ENCODE data around the gene AUTS2.

AUTS2 gene

DNA sequence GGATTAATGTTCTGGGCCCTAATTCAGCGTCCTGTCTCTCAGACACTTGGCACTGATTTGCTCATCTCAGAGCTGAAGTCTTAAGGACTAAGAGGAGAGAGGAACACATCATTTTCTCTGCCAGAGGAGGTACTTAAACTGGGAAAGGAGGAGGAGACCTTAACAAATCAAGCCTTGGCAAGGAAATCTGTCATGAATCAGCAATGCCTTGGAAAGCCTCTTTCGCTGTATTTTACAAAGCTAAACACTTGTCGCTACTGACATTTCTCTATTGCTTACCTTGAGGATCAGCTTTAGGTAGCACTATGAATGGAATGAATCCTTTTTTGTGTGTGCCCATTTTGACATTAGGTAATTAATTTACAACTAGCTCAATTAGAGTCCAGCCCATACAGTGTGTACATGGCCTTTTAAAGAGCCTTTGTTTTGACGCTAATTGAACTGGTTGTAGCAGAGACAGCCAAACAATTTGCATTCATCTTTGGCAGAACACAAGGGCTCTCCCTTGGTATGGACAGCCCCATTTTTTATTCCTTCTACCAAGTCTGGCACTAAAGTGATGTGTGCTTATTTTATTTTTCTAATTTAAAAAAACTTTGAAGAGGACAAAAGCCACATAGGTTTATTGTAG, 37.4 kb downstream of the AUTS2 start:
- Histone ChIP-seq H2BK15ac (replicated peaks; ENCODE audit: low read depth) (no peak overlapping the region), H3K4ac (ENCODE audit: low read depth, low read length) (peak overlapping the region; percentile 59), H3K18ac (ENCODE audit: low read length) (no peak overlapping the region), H2BK120ac (ENCODE audit: low read depth, low read length) (no peak overlapping the region), H3K79me1 (ENCODE audit: low read length) (peaks cover 2% of the 10 kb centered on the region), H4K8ac (ENCODE audit: low read depth, low read length) (no peak overlapping the region), H3K23ac (ENCODE audit: low read length) (no peak overlapping the region), H3K27me3 (ENCODE audit: insufficient read depth, low read length, poor library complexity) (no peaks in the 10 kb centered on the region), H3K9ac (ENCODE audit: low read length) (no peak overlapping the region), H3K56ac (ENCODE audit: low read length) (no peak overlapping the region), H3K36me3 (ENCODE audit: control insufficient read depth, insufficient read depth, low read length) (no peaks in the 10 kb centered on the region), H3K79me2 (ENCODE audit: control insufficient read depth, insufficient read depth, low read length) (no peaks in the 10 kb centered on the region), H3K4me1 (ENCODE audit: control insufficient read depth, low read depth, low read length) (peaks cover 1% of the 10 kb centered on the region), H2AK5ac (ENCODE audit: low read length) (peak overlapping the region; percentile 29), H3K4me3 (ENCODE audit: low read length) (no peak overlapping the region), H3K27ac (ENCODE audit: low read depth, low read length) (no peak overlapping the region), H3K4me2 (ENCODE audit: low read length) (no peak overlapping the region), H2BK5ac (ENCODE audit: low read length) (no peak overlapping the region), H4K5ac (ENCODE audit: low read length) (no peak overlapping the region)
- WGBS (ENCODE audit: extremely low coverage, insufficient coverage, low lambda C conversion rate): no CpG with 5 or more reads among the region's 4 CpGs
- DNase-seq: no peak

DNA sequence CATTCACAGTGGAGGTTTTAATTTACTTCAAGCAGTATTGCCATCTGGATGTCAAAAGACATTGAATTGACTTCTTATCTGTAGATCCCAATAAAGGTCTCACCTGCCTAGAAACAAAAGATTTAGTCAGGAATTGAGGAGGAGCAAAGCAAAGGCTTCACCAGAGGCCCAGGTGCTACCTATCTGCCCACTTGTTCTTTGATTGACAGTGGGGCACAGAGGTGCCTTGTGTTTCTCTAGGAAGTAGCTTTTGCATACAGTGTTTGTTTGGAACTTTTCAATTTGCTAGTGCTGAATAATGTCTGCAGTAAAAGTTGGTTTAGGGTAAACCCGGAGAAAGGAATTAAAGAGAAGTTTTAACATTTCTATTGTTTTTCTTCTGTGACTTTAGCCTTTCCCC, 40.4 kb downstream of the AUTS2 start:
- H4K5ac ChIP-seq (ENCODE audit: low read length): no peak overlapping the region
- no peak overlapping the region for H3K9ac ChIP-seq (ENCODE audit: low read length)
- no peak overlapping the region for H2AK5ac ChIP-seq (ENCODE audit: low read length)
- H3K18ac ChIP-seq (ENCODE audit: low read length): no peak overlapping the region
- H4K8ac ChIP-seq (ENCODE audit: low read depth, low read length): no peak overlapping the region
- H3K4me3 ChIP-seq (ENCODE audit: low read length): no peak overlapping the region
- no peak overlapping the region for H2BK120ac ChIP-seq (ENCODE audit: low read depth, low read length)
- H3K4ac ChIP-seq (ENCODE audit: low read depth, low read length): no peak overlapping the region
- no peaks in the 10 kb centered on the region for H3K27me3 ChIP-seq (ENCODE audit: insufficient read depth, low read length, poor library complexity)
- H3K36me3 ChIP-seq (ENCODE audit: control insufficient read depth, insufficient read depth, low read length): no peaks in the 10 kb centered on the region
- H2BK5ac ChIP-seq (ENCODE audit: low read length): no peak overlapping the region
- no peak overlapping the region for H3K4me2 ChIP-seq (ENCODE audit: low read length)
- WGBS (ENCODE audit: extremely low coverage, insufficient coverage, low lambda C conversion rate): no CpG with 5 or more reads among the region's 1 CpG
- DNase-seq: no peak
- no peak overlapping the region for H3K23ac ChIP-seq (ENCODE audit: low read length)
- no peak overlapping the region for H3K27ac ChIP-seq (ENCODE audit: low read depth, low read length)
- no peaks in the 10 kb centered on the region for H3K79me2 ChIP-seq (ENCODE audit: control insufficient read depth, insufficient read depth, low read length)
- H3K4me1 ChIP-seq (ENCODE audit: control insufficient read depth, low read depth, low read length): peaks cover 3% of the 10 kb centered on the region
- H2BK15ac ChIP-seq (replicated peaks; ENCODE audit: low read depth): no peak overlapping the region
- H3K56ac ChIP-seq (ENCODE audit: low read length): no peak overlapping the region
- H3K79me1 ChIP-seq (ENCODE audit: low read length): peaks cover 2% of the 10 kb centered on the region

DNA sequence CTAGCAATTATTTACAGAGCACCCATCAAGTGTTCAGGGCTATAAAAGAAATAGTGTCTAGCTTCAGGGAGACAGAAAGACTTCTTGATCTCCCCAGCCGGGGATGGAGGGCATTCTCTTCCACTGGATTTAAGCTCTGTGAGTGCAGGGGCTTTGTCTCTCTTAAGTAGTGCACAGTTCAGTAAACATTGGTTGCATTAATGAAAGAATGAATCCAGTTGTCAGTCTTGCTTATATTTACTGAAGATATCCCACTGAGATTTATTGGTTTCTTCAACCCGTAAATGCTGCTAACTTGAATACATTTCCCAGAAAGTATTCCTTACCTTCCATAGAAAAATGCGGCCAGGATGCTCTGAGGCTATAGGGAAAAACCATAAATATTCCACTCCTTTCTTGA, 41.9 kb downstream of the AUTS2 start:
- Histone ChIP-seq H2AK5ac (ENCODE audit: low read length) (no peak overlapping the region), H3K79me1 (ENCODE audit: low read length) (peaks cover 2% of the 10 kb centered on the region), H3K36me3 (ENCODE audit: control insufficient read depth, insufficient read depth, low read length) (no peaks in the 10 kb centered on the region), H4K5ac (ENCODE audit: low read length) (no peak overlapping the region), H3K4me3 (ENCODE audit: low read length) (no peak overlapping the region), H3K27ac (ENCODE audit: low read depth, low read length) (no peak overlapping the region), H3K18ac (ENCODE audit: low read length) (no peak overlapping the region), H3K56ac (ENCODE audit: low read length) (no peak overlapping the region), H3K4me1 (ENCODE audit: control insufficient read depth, low read depth, low read length) (peaks cover 4% of the 10 kb centered on the region), H3K23ac (ENCODE audit: low read length) (no peak overlapping the region), H4K8ac (ENCODE audit: low read depth, low read length) (no peak overlapping the region), H3K4me2 (ENCODE audit: low read length) (no peak overlapping the region), H3K9ac (ENCODE audit: low read length) (no peak overlapping the region), H2BK5ac (ENCODE audit: low read length) (no peak overlapping the region), H2BK120ac (ENCODE audit: low read depth, low read length) (no peak overlapping the region), H3K4ac (ENCODE audit: low read depth, low read length) (no peak overlapping the region), H2BK15ac (replicated peaks; ENCODE audit: low read depth) (no peak overlapping the region), H3K27me3 (ENCODE audit: insufficient read depth, low read length, poor library complexity) (no peaks in the 10 kb centered on the region), H3K79me2 (ENCODE audit: control insufficient read depth, insufficient read depth, low read length) (no peaks in the 10 kb centered on the region)
- WGBS (ENCODE audit: extremely low coverage, insufficient coverage, low lambda C conversion rate): no CpG with 5 or more reads among the region's 3 CpGs
- DNase-seq: no peak

DNA sequence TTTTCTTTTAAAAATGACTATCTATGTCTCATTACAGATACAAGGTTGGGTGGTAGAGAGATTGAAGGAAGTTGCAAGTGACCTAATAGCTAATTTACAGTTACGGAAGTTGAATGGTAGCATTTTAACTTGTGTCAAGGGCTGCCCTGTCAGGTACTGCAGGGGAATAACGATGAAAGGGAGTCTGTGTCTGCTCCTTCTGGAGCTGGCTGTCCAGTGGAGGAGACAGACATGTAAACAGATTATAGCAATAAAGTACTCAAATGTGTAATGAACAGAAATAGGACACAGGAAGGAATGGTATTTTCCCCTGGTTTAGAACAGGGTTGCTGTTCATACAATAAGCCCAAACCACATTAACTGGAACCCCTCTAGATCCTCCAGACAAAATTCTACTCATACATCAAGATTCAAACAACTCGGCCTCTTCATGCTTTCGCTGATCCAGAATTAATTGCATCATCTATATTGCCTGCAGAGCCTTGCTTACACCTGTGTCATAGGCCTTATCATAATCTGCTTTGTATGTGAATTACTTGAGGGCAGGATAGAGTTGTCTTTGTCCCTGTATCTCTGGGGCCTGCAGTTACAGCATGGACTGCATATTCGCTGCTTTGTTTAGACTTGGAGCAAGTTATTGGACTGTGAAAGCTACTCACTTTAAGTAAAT, 42.8 kb downstream of the AUTS2 start:
- Histone ChIP-seq H2AK5ac (ENCODE audit: low read length) (no peak overlapping the region), H2BK5ac (ENCODE audit: low read length) (no peak overlapping the region), H3K23ac (ENCODE audit: low read length) (no peak overlapping the region), H3K27me3 (ENCODE audit: insufficient read depth, low read length, poor library complexity) (no peaks in the 10 kb centered on the region), H3K4me3 (ENCODE audit: low read length) (no peak overlapping the region), H3K79me2 (ENCODE audit: control insufficient read depth, insufficient read depth, low read length) (no peaks in the 10 kb centered on the region), H3K18ac (ENCODE audit: low read length) (no peak overlapping the region), H3K4me1 (ENCODE audit: control insufficient read depth, low read depth, low read length) (peaks cover 6% of the 10 kb centered on the region), H3K79me1 (ENCODE audit: low read length) (peaks cover 2% of the 10 kb centered on the region), H2BK15ac (replicated peaks; ENCODE audit: low read depth) (no peak overlapping the region), H2BK120ac (ENCODE audit: low read depth, low read length) (no peak overlapping the region), H3K27ac (ENCODE audit: low read depth, low read length) (no peak overlapping the region), H3K4me2 (ENCODE audit: low read length) (no peak overlapping the region), H3K9ac (ENCODE audit: low read length) (no peak overlapping the region), H3K56ac (ENCODE audit: low read length) (peak overlapping the region; percentile 8), H4K5ac (ENCODE audit: low read length) (no peak overlapping the region), H3K4ac (ENCODE audit: low read depth, low read length) (no peak overlapping the region), H3K36me3 (ENCODE audit: control insufficient read depth, insufficient read depth, low read length) (no peaks in the 10 kb centered on the region), H4K8ac (ENCODE audit: low read depth, low read length) (no peak overlapping the region)
- WGBS (ENCODE audit: extremely low coverage, insufficient coverage, low lambda C conversion rate): no CpG with 5 or more reads among the region's 5 CpGs
- DNase-seq: peak; percentile 50

DNA sequence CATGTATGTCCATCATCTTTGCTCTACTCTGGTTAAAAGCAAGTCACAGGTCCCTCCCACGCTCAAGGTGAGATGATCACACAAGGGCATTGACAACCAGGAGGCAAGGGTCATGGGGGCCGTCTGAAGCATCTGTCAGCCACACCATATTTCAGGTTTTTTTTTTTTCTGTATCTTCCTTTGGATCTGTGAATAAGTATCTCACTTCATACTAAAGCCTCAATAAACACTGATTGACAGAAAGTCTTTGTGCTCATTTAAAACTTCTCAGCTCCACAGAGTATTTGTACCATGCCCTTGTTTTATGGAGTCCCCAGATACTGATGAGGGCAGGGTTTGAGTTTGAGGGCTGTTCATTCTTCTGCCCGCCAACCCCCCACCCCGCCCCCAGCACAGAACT, 45.0 kb downstream of the AUTS2 start:
- Histone ChIP-seq H2BK5ac (ENCODE audit: low read length) (no peak overlapping the region), H3K27ac (ENCODE audit: low read depth, low read length) (no peak overlapping the region), H4K8ac (ENCODE audit: low read depth, low read length) (no peak overlapping the region), H3K4me1 (ENCODE audit: control insufficient read depth, low read depth, low read length) (peaks cover 9% of the 10 kb centered on the region), H3K23ac (ENCODE audit: low read length) (no peak overlapping the region), H3K4me2 (ENCODE audit: low read length) (no peak overlapping the region), H3K36me3 (ENCODE audit: control insufficient read depth, insufficient read depth, low read length) (no peaks in the 10 kb centered on the region), H3K4me3 (ENCODE audit: low read length) (no peak overlapping the region), H3K18ac (ENCODE audit: low read length) (peak overlapping the region; percentile 76), H3K9ac (ENCODE audit: low read length) (no peak overlapping the region), H2AK5ac (ENCODE audit: low read length) (no peak overlapping the region), H3K56ac (ENCODE audit: low read length) (peak overlapping the region; percentile 12), H2BK15ac (replicated peaks; ENCODE audit: low read depth) (no peak overlapping the region), H2BK120ac (ENCODE audit: low read depth, low read length) (no peak overlapping the region), H3K27me3 (ENCODE audit: insufficient read depth, low read length, poor library complexity) (no peaks in the 10 kb centered on the region), H3K79me1 (ENCODE audit: low read length) (no peaks in the 10 kb centered on the region), H4K5ac (ENCODE audit: low read length) (no peak overlapping the region), H3K4ac (ENCODE audit: low read depth, low read length) (no peak overlapping the region), H3K79me2 (ENCODE audit: control insufficient read depth, insufficient read depth, low read length) (no peaks in the 10 kb centered on the region)
- no CpG with 5 or more reads among the region's 4 CpGs for WGBS (ENCODE audit: extremely low coverage, insufficient coverage, low lambda C conversion rate)
- no peak for DNase-seq

Data from mesendoderm (in vitro differentiated cells).